GOT3 (cell line): ENCODE results near the gene ELOVL1.

Experiments used
- DNase-seq: peaks from one replicate; lab custom pipeline; 2025; ENCODE audit warnings: mixed read lengths; lab: John Stamatoyannopoulos, UW

The ELOVL1 gene

GRCh38 chr1:43354936-43355335 is 12.9 kb downstream of the ELOVL1 start:
- DNase-seq = no peak

GRCh38 chr1:43354471-43354870 is 13.3 kb downstream of the ELOVL1 start:
- no peak for DNase-seq

DNA sequence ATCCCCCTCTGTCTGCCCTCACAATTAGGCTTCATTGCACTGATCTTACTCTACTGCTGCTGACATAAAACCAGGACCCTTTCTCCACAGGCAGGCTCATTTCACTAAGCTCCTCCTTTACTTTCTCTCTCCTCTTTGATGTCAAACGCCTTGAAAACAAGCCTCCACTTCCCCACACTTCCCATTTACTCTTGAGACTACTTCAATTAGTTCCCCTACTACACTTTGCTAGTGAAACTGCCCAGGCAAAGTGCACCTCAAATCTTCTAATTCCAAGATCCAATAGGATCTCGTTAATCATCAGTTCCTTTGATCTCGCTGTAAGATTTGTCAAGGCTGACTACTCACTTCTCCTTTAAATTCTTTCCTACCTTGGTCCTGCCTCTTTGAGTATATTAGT is 14.9 kb downstream of the ELOVL1 start:
- no peak for DNase-seq

DNA sequence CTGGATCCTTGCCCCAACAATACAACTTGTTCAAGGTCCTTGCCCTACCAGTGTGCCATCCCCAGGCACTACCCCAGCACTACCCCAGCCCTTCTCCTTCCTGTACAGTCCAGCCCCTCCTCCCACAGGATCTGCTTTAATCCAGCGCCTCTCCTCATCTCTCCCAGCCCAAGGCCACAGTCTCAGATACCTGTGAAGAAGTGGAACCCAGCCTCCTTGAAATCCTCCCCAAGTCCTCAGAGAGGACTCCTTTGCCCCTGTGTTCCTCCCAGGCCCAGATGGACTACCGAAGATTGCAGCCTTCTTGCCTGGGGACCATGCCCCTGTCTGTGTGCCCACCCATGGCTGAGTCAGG is 15.5 kb downstream of the ELOVL1 start:
- no peak for DNase-seq

DNA sequence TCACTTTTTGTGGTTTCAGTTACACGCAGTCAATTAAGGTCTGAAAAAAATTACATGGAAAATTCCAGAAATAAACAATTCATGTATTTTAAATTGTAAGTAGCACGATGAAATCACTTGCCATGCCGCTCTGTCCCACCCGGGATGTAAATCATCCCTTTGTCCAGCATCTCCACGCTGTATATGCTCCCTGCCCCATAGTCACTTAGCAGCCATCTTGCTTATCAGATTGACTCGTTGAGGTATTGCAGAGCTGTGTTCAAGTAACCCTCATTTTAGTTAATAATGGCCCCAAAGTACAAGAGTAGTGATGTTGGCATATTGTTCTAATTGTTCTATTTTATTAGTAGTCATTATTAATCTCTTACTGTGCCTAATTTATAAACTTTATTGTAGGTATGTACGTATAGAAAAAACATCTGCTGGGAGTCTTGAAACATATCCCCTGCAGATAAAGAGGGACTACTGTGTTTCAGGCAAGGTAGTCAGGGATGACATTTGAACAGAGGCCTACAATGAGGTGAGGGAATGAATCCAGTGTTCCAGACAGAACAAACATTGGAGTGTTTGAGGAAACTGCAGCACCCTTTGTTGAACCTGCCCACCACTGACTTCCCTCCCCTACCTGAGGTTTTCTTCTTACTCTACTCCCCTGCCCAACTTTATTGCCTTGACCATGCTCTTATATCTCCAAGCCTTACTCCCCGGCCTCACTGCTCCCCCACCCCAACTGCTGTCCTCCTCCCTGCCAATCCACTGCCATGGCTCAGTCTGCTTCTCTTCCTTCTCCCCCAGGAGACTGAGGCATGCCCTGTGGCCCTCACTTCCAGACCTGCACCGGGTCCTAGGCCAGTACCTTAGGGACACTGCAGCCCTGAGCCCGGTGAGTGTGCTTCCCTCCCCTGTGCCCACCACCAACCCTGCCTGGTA is 16.1 kb downstream of the ELOVL1 start:
- no peak for DNase-seq

DNA sequence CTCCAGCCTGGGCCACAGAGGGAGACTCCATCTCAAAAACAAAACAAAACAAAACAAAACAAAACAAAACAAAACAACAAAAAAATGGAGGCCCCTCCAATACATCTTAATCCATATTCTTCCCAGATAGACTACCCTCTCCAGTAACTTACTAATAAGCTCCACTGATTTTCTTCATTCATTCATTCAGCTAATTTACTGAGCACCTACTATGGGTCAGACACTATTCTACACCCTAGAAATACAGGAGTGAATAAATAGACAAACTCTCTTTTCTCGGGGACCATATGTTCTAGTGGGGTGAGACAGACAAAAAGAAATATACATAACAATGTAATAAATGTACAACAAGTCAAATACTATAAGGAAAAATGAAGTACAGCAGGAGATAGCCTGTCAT is 16.8 kb downstream of the ELOVL1 start:
- DNase-seq = no peak

DNA sequence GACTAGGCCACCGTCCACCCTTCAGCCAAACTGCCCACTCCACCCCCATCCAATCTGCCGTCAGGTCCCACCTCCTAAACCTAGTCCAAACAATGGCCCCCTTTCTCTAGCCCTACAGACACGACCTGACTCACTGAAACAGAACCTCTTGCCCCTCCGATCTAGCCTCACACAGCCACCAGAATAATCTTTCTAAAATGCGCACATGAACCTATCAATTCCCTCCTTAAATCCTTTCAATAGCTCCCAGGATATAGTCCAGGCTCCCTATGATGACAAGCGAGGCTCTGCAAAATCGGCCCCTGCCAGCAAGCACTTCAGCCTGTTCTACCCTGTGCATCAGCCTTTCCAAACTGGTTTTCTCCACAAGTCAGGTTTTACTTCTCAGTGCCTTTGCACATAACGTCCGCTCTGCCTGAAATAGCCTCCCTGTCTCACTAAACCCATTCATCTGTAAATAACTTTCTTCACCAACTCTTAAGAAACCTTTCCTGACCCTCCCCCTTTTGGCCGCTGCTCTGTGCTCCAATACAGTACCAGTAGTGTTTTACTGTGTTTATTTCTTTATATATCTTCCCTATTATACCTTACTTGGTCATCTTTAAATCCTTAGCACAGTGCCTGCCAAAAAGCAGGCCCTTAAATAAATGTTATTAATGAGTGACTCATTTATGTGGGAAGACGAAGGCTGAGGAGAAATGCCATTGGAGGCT is 18.1 kb downstream of the ELOVL1 start:
- no peak for DNase-seq

- no peak for DNase-seq
These were observed 18.8 kb downstream of the ELOVL1 start for GRCh38 chr1:43348809-43349593.

- no peak for DNase-seq
These were observed 19.4 kb downstream of the ELOVL1 start for GRCh38 chr1:43348343-43348808.

DNA sequence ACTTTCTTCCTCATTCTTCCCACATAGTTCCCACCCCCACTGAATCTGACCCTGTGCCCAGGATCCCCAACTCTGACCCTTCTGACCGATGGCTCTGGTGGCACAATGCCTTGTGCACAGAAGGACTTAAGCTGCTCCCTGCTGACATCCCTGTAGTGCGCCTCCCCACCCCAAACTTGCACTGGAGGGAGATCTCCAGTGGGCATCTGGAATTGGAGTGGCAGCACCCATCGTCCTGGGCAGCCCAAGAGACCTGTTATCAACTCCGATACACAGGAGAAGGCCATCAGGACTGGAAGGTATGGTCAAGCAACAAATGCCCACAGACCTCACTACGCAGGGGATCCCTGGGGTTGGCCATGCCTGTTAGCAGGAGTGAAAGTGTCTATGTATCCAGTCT is 21.2 kb downstream of the ELOVL1 start:
- DNase-seq = no peak

- no peak for DNase-seq
These were observed 22.7 kb downstream of the ELOVL1 start for GRCh38 chr1:43345120-43345519.

- DNase-seq = no peak
These were observed 23.5 kb downstream of the ELOVL1 start for GRCh38 chr1:43344267-43344850.

DNA sequence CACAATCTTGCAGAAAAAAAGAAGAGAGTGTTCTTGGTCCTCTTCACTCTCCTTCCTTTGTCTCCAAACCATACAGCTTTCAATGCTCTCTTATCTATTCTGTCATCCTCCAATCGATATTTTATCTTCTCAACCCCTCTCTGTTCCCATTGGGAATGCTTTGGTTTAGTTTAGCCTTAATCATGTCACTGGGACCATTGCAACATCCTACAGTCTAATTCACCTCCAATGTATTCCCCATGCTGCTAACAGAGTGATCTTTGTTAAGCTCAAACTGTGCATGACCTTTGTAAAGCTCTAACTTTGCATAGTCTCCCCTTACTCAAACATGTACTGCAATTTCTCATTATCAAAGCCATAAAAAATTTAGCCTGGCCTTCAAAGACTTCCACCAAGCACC is 27.3 kb downstream of the ELOVL1 start:
- no peak for DNase-seq

GRCh38 chr1:43339584-43340232 is 28.1 kb downstream of the ELOVL1 start:
- no peak for DNase-seq

DNA sequence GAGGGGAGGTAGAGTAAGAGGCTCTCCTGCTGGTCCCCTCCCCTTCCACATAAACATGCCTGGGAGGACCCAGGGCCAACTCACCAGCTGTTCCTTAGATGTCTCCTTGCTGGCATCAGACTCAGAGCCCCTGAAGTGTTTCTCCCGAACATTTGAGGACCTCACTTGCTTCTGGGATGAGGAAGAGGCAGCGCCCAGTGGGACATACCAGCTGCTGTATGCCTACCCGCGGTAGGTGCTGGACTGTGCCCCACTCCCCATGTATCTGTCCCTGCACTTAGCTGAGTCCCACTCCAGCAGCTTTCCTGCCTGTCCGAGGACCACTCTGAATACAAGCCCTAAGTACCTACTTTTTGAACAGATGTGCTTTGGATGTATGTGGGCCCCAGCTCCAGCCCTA is 29.8 kb downstream of the ELOVL1 start:
- no peak for DNase-seq

GRCh38 chr1:43337588-43337987 is 30.2 kb downstream of the ELOVL1 start, which contains the start of gene MPL:
Gene MPL, plus strand, starts transcription at chr1:43337818. Its CDS starts 31 bp downstream, at chr1:43337849.
- DNase-seq = no peak

- DNase-seq = no peak
These were observed 33.2 kb downstream of the ELOVL1 start for GRCh38 chr1:43334453-43335205.

DNA sequence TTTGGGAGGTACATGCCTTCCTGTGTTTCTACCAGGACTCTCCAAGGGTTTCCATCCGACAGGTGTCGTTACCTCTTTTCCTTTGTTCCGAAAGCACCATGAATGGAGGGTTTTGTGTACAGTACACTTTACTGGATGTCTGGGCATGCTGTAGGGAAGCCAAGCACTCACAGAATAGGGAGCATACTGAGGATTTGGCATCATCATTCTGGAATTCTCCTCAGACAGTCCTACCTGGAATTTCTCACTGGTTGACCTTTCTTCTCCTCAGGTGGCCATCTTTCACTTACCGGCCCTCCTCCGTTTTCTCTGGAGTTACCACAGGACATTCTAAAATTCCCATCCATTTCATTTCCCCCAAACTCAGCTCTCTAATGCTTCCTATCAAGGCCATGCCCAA is 36.1 kb downstream of the ELOVL1 start:
- no peak for DNase-seq

DNA sequence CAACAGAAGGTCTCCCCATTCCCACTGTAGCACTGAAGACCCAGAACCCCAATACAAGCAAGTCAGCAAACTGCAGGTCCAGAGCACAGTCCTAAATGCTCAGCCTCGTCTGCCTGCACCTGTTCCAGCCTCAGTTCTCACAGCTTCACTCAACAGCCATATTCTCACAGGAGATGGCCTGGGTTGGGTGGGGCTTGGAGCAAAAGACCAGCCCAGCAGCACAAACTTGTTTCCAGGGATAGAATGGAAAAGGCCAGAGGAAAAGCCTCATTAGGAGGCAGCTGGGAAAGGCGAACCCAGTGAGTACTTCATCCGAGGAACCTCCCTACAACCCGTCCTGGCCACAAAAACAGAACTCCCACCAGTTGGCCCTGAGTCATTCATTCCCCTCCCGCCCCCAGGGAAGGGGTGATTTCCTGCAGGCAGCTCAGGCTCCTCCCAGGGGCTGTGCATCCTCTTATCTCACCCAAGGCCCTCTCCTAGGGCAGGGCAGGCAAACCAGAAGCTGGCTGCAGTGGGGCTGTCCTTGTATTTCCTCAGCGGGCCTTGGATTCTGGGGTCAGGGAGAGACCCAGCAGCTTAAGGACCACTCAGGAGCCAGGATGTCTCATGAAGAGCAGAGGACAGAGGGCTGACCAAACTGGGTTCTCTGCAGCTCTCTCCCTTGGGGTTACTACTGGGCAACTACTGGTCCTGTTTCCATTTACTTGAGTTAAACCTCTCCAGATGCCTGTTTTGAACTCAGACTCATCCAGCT is 37.6 kb downstream of the ELOVL1 start:
- peak; percentile 51 for DNase-seq
